Peyer's patch (tissue), 4 donors: Measurements from ENCODE around the gene BAG5. TPM values are rescaled to one million over a fixed set of nuclear protein-coding genes. Genes with fewer than 3 reads are reported as not detected.

ENCODE experiments used
- DNase-seq, 3 donors: peaks; one replicate each; pipeline ENCODE4 v3.0.0-alpha.2; 2017 to 2019
- H3K27ac ChIP-seq, 4 donors: fragments of 200-600 bp; sonication (generic); one replicate each; pipeline ENCODE4 v1.5.1; 2016 to 2019
- H3K27me3 ChIP-seq, 2 donors: fragments of 200-600 bp; sonication (generic); one replicate each; pipeline ENCODE4 v1.5.1; 2019
- H3K36me3 ChIP-seq, 3 donors: fragments of 200-600 bp; sonication (generic); one replicate each; pipeline ENCODE4 v1.5.1; 2016 to 2019
- H3K4me1 ChIP-seq, 4 donors: fragments of 200-600 bp; sonication (generic); one replicate each; pipeline ENCODE4 v1.5.1; 2016 to 2019
- H3K4me3 ChIP-seq, 4 donors: fragments of 200-600 bp; sonication (generic); 1 replicate in 3 of 4; 2 replicates in 1 of 4; pipeline ENCODE4 v1.5.1; 2016 to 2019; ENCODE audit warnings: mild to moderate bottlenecking in 1 of 4
- H3K9me3 ChIP-seq, 4 donors: fragments of 200-600 bp; sonication (generic); one replicate each; pipeline ENCODE4 v1.5.1; 2016 to 2019; ENCODE audit warnings: mild to moderate bottlenecking in 1 of 4
- POLR2A ChIP-seq, 2 donors: fragments of 450-650 bp; IDR thresholded peaks; one replicate each; pipeline ENCODE4 v1.5.1; 2017; ENCODE audit warnings: antibody characterized with exemption in 2 of 2, mild to moderate bottlenecking in 2 of 2, moderate library complexity in 2 of 2
- total RNA-seq, 4 donors: library from RNA; depleted of rRNA; stranded (reverse); fragments of >200 nt; gene quantifications; one replicate each; pipeline ENCODE4 v1.1.0, GENCODE V29; 2016
- TF ChIP-seq, protein P1 (sequence below), 6 experiments: fragments of 450-650 bp in 4 of 6; fragments of 200-600 bp in 2 of 6; sonication (generic) in 1 of 6; IDR thresholded peaks; one replicate each; pipeline ENCODE4 v1.5.1; 2017 to 2019; ENCODE audit warnings: antibody characterized with exemption in 6 of 6, mild to moderate bottlenecking in 3 of 6, moderate library complexity in 1 of 6

BAG5 gene
- total RNA-seq, 4 donors from 2014 or later: 18.0 to 38.0 (median 19.5) TPM

DNA sequence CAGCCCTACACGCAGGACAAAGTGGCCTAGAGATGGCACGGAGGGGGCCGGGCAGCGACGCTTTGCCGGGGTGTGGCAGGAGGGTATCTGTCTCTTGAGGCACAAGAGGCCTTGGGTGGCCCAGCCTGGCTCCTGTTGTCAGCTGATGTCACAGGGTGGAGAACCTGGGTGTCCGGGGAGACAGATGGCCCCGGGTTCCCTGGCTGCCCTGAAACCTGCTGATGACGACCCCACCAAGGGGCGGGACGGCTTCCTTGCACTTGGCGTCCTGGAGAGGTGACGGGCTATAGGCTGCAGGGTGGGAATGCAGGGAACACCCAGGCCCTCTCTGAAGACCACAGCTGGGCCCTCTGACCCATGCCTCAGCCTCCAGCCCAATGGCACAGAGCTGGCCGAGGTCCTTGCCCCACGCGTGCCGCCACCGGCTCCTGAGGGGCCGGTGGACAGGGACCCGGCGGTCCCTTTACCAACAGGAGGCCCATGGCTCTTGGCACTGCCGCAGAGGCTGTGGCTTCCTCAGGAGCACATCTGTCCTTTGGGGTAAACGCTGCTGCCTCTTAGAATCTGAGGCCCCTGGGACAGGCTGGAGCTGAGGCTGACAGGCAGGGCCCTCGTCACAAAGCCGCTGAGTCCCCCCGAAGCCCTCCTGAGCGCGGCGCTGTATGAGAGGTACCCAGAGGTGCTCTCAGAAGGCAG is 17.1 kb downstream of the BAG5 start:
- H3K4me1 ChIP-seq: peaks cover 0 to 45% (median 5%) of the 10 kb centered on the region in 4 donors
- DNase-seq: no peak

DNA sequence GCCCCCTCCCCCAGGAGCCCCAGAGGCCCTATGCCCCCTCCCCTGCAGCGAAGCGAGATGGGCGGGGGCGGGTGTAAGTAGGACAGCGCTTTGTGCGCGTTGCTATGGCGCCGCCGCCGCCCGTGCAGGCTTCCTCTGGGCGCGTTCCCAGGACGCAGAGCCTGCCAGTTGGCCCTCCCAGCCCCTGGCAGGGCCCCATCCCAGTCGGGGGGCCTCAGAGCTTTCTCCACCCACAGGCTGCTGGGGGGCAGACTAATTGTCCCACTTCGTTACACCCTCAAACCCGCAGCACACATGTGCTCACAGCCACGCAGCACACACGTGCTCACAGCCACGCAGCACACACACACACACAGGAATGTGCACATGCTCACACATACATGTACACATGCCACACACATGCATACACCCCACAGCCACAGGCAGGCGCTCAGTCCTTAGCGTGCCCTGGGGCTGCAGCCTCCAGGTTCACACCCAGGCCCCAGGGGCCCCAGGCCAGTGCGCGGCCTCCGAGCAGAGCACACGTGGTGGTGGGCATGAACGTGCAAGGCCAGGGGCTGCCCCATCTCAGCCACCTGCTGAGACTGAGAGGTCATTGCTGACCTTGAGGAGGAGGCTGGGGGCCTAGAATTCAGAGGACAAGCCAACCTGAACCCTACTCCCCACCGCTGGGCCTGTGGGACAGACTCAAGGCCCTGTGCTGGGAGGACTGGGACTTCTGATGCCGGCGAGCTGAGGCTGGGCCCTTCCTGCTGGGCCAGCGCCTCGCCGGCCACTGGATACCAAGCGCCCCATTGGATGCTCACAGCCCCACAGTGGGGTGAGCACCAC is 17.9 kb downstream of the BAG5 start:
- no peaks in the 10 kb centered on the region for H3K36me3 ChIP-seq
- no peaks in the 10 kb centered on the region for H3K9me3 ChIP-seq
- H3K4me3 ChIP-seq: no peak overlapping the region
- no peak for DNase-seq
- no peak overlapping the region for H3K27ac ChIP-seq
- TF ChIP-seq POLR2A (IDR thresholded peaks at IDR 0.05): no peak
- TF ChIP-seq, protein P1, sequence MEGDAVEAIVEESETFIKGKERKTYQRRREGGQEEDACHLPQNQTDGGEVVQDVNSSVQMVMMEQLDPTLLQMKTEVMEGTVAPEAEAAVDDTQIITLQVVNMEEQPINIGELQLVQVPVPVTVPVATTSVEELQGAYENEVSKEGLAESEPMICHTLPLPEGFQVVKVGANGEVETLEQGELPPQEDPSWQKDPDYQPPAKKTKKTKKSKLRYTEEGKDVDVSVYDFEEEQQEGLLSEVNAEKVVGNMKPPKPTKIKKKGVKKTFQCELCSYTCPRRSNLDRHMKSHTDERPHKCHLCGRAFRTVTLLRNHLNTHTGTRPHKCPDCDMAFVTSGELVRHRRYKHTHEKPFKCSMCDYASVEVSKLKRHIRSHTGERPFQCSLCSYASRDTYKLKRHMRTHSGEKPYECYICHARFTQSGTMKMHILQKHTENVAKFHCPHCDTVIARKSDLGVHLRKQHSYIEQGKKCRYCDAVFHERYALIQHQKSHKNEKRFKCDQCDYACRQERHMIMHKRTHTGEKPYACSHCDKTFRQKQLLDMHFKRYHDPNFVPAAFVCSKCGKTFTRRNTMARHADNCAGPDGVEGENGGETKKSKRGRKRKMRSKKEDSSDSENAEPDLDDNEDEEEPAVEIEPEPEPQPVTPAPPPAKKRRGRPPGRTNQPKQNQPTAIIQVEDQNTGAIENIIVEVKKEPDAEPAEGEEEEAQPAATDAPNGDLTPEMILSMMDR (IDR thresholded peaks at IDR 0.05): no peak
- H3K27me3 ChIP-seq: no peaks in the 10 kb centered on the region
- peaks cover 0 to 44% (median 5%) of the 10 kb centered on the region in 4 donors for H3K4me1 ChIP-seq

More for the DNA sequence above, 17.1 kb downstream of the BAG5 start:
- Histone ChIP-seq H3K4me3 (no peak overlapping the region), H3K27me3 (no peaks in the 10 kb centered on the region), H3K36me3 (no peaks in the 10 kb centered on the region), H3K9me3 (no peaks in the 10 kb centered on the region), H3K27ac (no peak overlapping the region)
- TF ChIP-seq, protein P1 (IDR thresholded peaks at IDR 0.05): no peak
- TF ChIP-seq POLR2A (IDR thresholded peaks at IDR 0.05): no peak

DNA sequence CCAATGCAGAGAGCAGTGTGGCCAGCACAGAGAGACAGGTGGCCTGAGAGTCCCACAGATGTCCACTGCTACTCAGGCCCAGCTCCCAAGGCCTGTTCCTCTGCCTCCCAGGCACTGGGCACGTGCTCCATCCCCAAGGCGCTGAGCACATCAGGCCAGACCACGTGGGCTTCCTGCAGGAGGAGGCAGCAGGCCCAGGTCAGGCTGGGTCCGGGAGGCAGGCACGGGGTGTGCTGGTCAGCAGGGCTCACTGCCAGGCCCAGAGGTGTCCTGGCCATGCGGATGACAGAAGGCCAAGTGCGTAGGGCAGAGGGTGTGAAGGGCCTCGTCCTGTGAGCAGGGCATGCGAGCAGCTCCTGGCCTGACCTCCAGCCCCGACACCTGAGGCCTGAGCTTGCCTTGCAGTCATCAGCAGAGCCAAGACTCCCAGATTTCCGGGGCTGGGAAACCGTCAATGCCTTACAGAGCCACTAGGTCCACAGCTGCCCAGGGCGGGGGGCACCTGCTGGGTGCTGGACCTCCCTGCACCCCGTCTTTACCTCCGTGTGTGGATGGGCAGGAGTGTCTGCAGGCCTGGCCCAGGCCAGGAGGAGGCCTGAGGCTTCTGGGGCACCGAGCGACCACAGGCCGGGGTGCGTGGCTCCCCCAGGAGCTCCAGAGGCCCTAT is 18.6 kb downstream of the BAG5 start:
- Histone ChIP-seq H3K36me3 (no peaks in the 10 kb centered on the region), H3K4me3 (no peak overlapping the region), H3K27ac (no peak overlapping the region), H3K4me1 (peaks cover 0 to 51% (median 5%) of the 10 kb centered on the region in 4 donors), H3K9me3 (no peaks in the 10 kb centered on the region), H3K27me3 (no peaks in the 10 kb centered on the region)
- DNase-seq: no peak
- TF ChIP-seq, protein P1 (IDR thresholded peaks at IDR 0.05): no peak
- no peak for TF ChIP-seq POLR2A (IDR thresholded peaks at IDR 0.05)

DNA sequence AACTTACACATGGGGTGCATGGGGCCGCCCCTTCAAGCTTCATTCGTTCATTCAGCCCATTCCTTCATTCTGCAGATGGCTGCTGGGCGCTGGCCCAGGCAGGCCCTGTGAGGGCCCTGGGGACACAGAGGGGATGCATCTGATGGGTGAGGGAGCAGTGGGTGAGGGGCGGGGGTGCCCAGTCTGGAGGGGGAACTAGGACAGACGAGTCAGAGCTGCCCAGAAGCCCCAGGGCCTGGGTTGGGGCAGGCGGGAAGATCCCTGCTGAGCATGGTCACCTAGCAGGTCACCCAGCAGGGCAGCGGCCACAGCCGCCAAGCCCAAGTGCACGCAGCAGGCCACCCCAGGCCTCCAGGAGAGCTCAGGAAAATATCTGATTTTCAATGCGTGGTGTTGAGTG is 19.3 kb downstream of the BAG5 start:
- no peaks in the 10 kb centered on the region for H3K9me3 ChIP-seq
- peak overlapping the region in 2 of 4 donors; percentile 28 to 43 for H3K27ac ChIP-seq
- H3K36me3 ChIP-seq: no peaks in the 10 kb centered on the region
- peaks cover 0 to 58% (median 5%) of the 10 kb centered on the region in 4 donors for H3K4me1 ChIP-seq
- DNase-seq: no peak
- no peak overlapping the region for H3K4me3 ChIP-seq
- no peak for TF ChIP-seq POLR2A (IDR thresholded peaks at IDR 0.05)
- TF ChIP-seq, protein P1 (IDR thresholded peaks at IDR 0.05): no peak
- no peaks in the 10 kb centered on the region for H3K27me3 ChIP-seq

DNA sequence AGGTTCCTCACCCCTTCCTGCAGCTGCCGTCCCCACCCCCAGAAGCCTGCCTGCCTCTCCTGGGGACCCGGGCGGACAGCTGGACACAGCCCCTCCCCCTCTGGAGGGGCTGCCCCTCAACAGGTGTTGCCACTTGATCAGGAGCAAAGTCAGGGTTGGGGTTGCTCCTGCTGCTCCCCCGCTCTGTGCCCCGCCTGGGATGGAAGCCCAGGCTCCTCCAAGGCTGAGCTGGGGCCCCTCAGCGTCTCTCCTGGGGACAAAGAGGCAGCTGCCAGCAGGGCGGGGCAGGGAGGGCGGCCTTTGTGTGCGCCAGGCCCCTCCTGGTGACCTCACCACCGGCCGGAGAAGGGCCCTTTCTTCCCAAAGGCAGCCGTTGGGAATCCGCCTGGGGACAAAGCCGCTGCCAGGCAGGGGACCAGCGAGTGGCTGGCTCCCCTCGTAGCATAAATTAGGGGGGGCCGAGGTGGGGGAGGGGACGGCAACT is 19.8 kb downstream of the BAG5 start:
- DNase-seq: no peak
- Histone ChIP-seq H3K9me3 (no peaks in the 10 kb centered on the region), H3K27me3 (no peaks in the 10 kb centered on the region), H3K4me3 (no peak overlapping the region), H3K36me3 (no peaks in the 10 kb centered on the region), H3K27ac (peak overlapping the region in 2 of 4 donors; percentile 28 to 43), H3K4me1 (peaks cover 0 to 59% (median 5%) of the 10 kb centered on the region in 4 donors)
- no peak for TF ChIP-seq POLR2A (IDR thresholded peaks at IDR 0.05)
- TF ChIP-seq, protein P1 (IDR thresholded peaks at IDR 0.05): no peak
